SK-N-SH (cell line): Measurements from ENCODE around the gene XRCC3. TPM values are rescaled to one million over a fixed set of nuclear protein-coding genes. Genes with fewer than 3 reads are reported as not detected.

Source experiments
- CTCF ChIA-PET: fragments of 300-600, 350-600 bp; formaldehyde crosslinking; extraction: SDS; loops from one replicate; lab custom pipeline; 2021; lab: Yijun Ruan, JAX
- POLR2A ChIA-PET: fragments of 350-600 bp; sonication (Branson Sonifier 250); formaldehyde crosslinking; extraction: SDS; loops from one replicate; lab custom pipeline; 2020; ENCODE audit warnings: antibody characterized with exemption, inconsistent platforms; lab: Yijun Ruan, JAX
- DNase-seq: peaks from one replicate; pipeline ENCODE4 v3.0.0; 2012
- H2AFZ ChIP-seq: fragments of 200-600 bp; sonication (generic); 2 replicates; pipeline ENCODE4 v1.8.1; 2016; ENCODE audit warnings: antibody characterized with exemption, mild to moderate bottlenecking, low read depth
- H3F3A ChIP-seq: fragments of 200-600 bp; sonication (generic); replicated peaks from 2 replicates; pipeline ENCODE3; 2016; ENCODE audit warnings: antibody characterized with exemption, mild to moderate bottlenecking; ENCODE audit not compliant: insufficient read depth
- H3K27ac ChIP-seq, 2 experiments: fragments of 200-500 bp in 1 of 2; fragments of 200-600 bp in 1 of 2; sonication (Bioruptor generic) in 1 of 2; sonication (generic), shearing (Covaris generic) in 1 of 2; 2 replicates each; pipeline versions ENCODE4 v1.5.1 to v1.6.1; 2014 to 2016; ENCODE audit warnings: low read depth in 2 of 2, inconsistent platforms in 1 of 2, low read length in 1 of 2, mild to moderate bottlenecking in 1 of 2, mixed read lengths in 1 of 2
- H3K27me3 ChIP-seq: fragments of 200-600 bp; sonication (generic), shearing (Covaris generic); 2 replicates; pipeline ENCODE4 v1.6.1; 2016; ENCODE audit warnings: mixed run types; ENCODE audit not compliant: insufficient read depth
- H3K36me3 ChIP-seq, 2 experiments: fragments of 200-500 bp in 1 of 2; fragments of 200-600 bp in 1 of 2; sonication (Bioruptor generic) in 1 of 2; sonication (generic) in 1 of 2; replicated peaks in 1 of 2; 2 replicates each; pipeline versions ENCODE3 to v1.5.1; 2014 to 2016; ENCODE audit warnings: low read length in 1 of 2, mild to moderate bottlenecking in 1 of 2; ENCODE audit not compliant: insufficient read depth in 2 of 2, control insufficient read depth in 1 of 2
- H3K4me1 ChIP-seq, 2 experiments: fragments of 200-500 bp in 1 of 2; fragments of 200-600 bp in 1 of 2; sonication (Bioruptor generic) in 1 of 2; sonication (generic), shearing (Covaris generic) in 1 of 2; 2 replicates each; pipeline versions ENCODE4 v1.5.1 to v1.6.1; 2014 to 2016; ENCODE audit warnings: low read depth in 1 of 2, low read length in 1 of 2, mixed run types in 1 of 2; ENCODE audit not compliant: insufficient read depth in 2 of 2, control insufficient read depth in 1 of 2
- H3K4me2 ChIP-seq: fragments of 200-600 bp; sonication (generic), shearing (Covaris generic); 2 replicates; pipeline ENCODE4 v1.6.1; 2017; ENCODE audit warnings: mixed run types
- H3K4me3 ChIP-seq, 2 experiments: fragments of 200-500 bp in 1 of 2; fragments of 200-600 bp in 1 of 2; sonication (Bioruptor generic) in 1 of 2; sonication (generic), shearing (Covaris generic) in 1 of 2; 2 replicates each; pipeline versions ENCODE4 v1.5.1 to v1.8.1; 2014 to 2016; ENCODE audit warnings: low read depth in 2 of 2, inconsistent platforms in 1 of 2, low read length in 1 of 2, mild to moderate bottlenecking in 1 of 2, mixed read lengths in 1 of 2, moderate library complexity in 1 of 2
- H3K79me2 ChIP-seq: fragments of 200-600 bp; sonication (generic); 2 replicates; pipeline ENCODE4 v1.8.1; 2017; ENCODE audit warnings: mild to moderate bottlenecking; ENCODE audit not compliant: insufficient read depth
- H3K9ac ChIP-seq: fragments of 200-600 bp; sonication (generic); 2 replicates; pipeline ENCODE4 v1.6.1; 2017; ENCODE audit warnings: mixed run types
- H3K9me2 ChIP-seq: fragments of 200-600 bp; sonication (generic); 2 replicates; pipeline ENCODE4 v1.6.1; 2017; ENCODE audit warnings: mixed run types
- H3K9me3 ChIP-seq: fragments of 200-600 bp; sonication (generic); 2 replicates; pipeline ENCODE4 v1.6.1; 2017; ENCODE audit warnings: mixed run types, mild to moderate bottlenecking, moderate library complexity
- H4K20me1 ChIP-seq: fragments of 200-600 bp; sonication (generic); 2 replicates; pipeline ENCODE4 v1.6.1; 2017; ENCODE audit warnings: mild to moderate bottlenecking, mixed run types; ENCODE audit not compliant: insufficient read depth
- CHD2 ChIP-seq: fragments of 150-350 bp; IDR thresholded peaks from 2 replicates; pipeline ENCODE4 v1.6.1; 2018; ENCODE audit warnings: low read length; ENCODE audit not compliant: partially characterized antibody
- ELF1 ChIP-seq: IDR thresholded peaks from 2 replicates; pipeline ENCODE4 v1.4.0; 2012
- EZH2phosphoT487 ChIP-seq: fragments of 200-600 bp; sonication (generic); IDR thresholded peaks from 2 replicates; pipeline ENCODE4 v1.6.1; 2017; ENCODE audit warnings: low read depth, mixed run types, mild to moderate bottlenecking, antibody characterized with exemption, moderate library complexity, borderline replicate concordance
- FOSL2 ChIP-seq: IDR thresholded peaks from 2 replicates; pipeline ENCODE4 v1.4.0; 2012; ENCODE audit warnings: low read depth, mild to moderate bottlenecking, moderate library complexity, borderline replicate concordance
- FOXM1 ChIP-seq: IDR thresholded peaks from 2 replicates; pipeline ENCODE4 v1.4.0; 2012; ENCODE audit warnings: low read depth, mild to moderate bottlenecking
- GABPA ChIP-seq: IDR thresholded peaks from 2 replicates; pipeline ENCODE4 v1.4.0; 2012; ENCODE audit warnings: low read depth, mild to moderate bottlenecking
- MXI1 ChIP-seq: IDR thresholded peaks from 2 replicates; pipeline ENCODE4 v1.6.1; 2012; ENCODE audit warnings: mild to moderate bottlenecking, low read depth, low read length, improper control_type of control experiment
- POLR2AphosphoS5 ChIP-seq: IDR thresholded peaks from 2 replicates; pipeline ENCODE4 v1.6.1; 2012; ENCODE audit warnings: low read depth, low read length
- RCOR1 ChIP-seq: fragments of 150-350 bp; IDR thresholded peaks from 2 replicates; pipeline ENCODE4 v1.6.1; 2017; ENCODE audit warnings: antibody characterized with exemption, low read length
- RXRA ChIP-seq: IDR thresholded peaks from 2 replicates; pipeline ENCODE4 v1.4.0; 2012; ENCODE audit warnings: low read depth, mild to moderate bottlenecking, borderline replicate concordance
- SMC3 ChIP-seq: IDR thresholded peaks from 2 replicates; pipeline ENCODE4 v1.6.1; 2012; ENCODE audit warnings: low read depth, low read length, improper control_type of control experiment
- TAF1 ChIP-seq: IDR thresholded peaks from 2 replicates; pipeline ENCODE4 v1.6.1; 2012; ENCODE audit warnings: low read depth, mild to moderate bottlenecking, low read length, moderate library complexity, borderline replicate concordance
- USF1 ChIP-seq: IDR thresholded peaks from 2 replicates; pipeline ENCODE4 v1.4.0; 2012; ENCODE audit warnings: low read depth, borderline replicate concordance
- WGBS: methylation state at CpG from one replicate; pipeline ENCODE4 v1.1.6; 2017; ENCODE audit warnings: low lambda C conversion rate; 5-methylcytosine and 5-hydroxymethylcytosine counted together
- polyA plus RNA-seq, 3 experiments: library from polyadenylated mRNA; depleted of rRNA; stranded (reverse); fragments of >200 nt; gene quantifications; 2 replicates each; pipeline ENCODE4 v1.2.3, GENCODE V29; 2012
- TF ChIP-seq, protein P1 (sequence below): fragments of 150-350 bp; IDR thresholded peaks from 2 replicates; pipeline ENCODE4 v1.6.1; 2016; ENCODE audit warnings: mild to moderate bottlenecking, low read depth, low read length
- TF ChIP-seq, protein P2 (sequence below): fragments of 200-600 bp; sonication (generic); IDR thresholded peaks from 2 replicates; pipeline ENCODE4 v1.6.1; 2017; ENCODE audit warnings: antibody characterized with exemption, mild to moderate bottlenecking, moderate library complexity

Gene XRCC3
- polyA plus RNA-seq, 1 of the 3 experiments (the other 2 are of a cell fraction) = 11.7 TPM

DNA sequence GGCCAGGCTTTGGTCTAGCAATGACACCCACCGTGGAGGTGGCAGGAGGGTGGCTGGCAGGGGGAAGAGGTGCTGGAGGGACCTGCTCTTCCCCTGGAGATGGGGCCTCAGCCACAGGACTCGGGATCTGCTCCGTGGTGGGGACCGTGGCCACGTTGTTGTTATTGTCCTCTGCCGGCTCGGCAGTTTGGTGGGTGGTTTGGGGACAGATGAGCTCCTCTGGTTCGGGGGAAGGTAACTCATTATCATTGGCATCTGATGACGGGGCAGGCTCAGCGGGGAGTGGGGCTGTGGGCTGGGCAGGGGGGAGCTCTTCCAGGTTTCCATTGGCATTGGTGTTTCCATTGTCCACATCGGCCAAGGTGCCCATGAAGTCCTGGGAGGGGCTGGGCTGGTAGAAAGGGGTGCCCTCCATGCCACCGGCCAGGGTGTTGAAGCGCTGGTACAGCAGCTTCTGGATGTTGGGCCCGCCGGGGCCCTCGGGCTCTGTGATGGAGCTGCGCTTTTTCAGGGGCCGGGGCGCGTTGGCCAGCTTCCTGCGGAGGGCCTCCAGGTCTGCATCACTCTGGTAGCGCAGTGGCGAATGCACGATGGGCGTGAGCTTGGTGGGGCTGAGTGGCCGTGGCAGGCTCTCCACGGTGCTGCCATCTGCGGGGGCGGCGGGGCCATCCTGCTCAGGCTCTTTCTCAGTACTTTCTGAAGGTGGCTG, 24.7 kb upstream of the XRCC3 start:
- CTCF ChIA-PET = interaction anchor here (1.2 kb wide), 1 partner anchor 19 kb away, joined by 3 read pairs; no protein-coding TSS in a partner anchor
- no peak for DNase-seq
- 93% methylated on average over 21 of the region's 30 CpGs for WGBS
- no peak overlapping the region for H3K27ac ChIP-seq
- H4K20me1 ChIP-seq = no peaks in the 10 kb centered on the region
- POLR2A ChIA-PET = no interaction called here
- no peaks in the 10 kb centered on the region for H3K9me2 ChIP-seq
- no peak overlapping the region for H3K4me3 ChIP-seq
- no peaks in the 10 kb centered on the region for H3K79me2 ChIP-seq
- H3K4me1 ChIP-seq = no peaks in the 10 kb centered on the region; a peak in 1 of 4 replicates
- no peak overlapping the region for H3K4me2 ChIP-seq
- H3K9me3 ChIP-seq = no peaks in the 10 kb centered on the region
- no peak overlapping the region for H3K9ac ChIP-seq
- H3K36me3 ChIP-seq = peaks cover 0 to 27% of the 10 kb centered on the region in 2 experiments
- H3F3A ChIP-seq = no peaks in the 10 kb centered on the region
- TF ChIP-seq, protein P1, sequence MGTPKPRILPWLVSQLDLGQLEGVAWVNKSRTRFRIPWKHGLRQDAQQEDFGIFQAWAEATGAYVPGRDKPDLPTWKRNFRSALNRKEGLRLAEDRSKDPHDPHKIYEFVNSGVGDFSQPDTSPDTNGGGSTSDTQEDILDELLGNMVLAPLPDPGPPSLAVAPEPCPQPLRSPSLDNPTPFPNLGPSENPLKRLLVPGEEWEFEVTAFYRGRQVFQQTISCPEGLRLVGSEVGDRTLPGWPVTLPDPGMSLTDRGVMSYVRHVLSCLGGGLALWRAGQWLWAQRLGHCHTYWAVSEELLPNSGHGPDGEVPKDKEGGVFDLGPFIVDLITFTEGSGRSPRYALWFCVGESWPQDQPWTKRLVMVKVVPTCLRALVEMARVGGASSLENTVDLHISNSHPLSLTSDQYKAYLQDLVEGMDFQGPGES = no peak
- TF ChIP-seq EZH2phosphoT487 (no peak), FOXM1 (no peak)
- H3K27me3 ChIP-seq = no peaks in the 10 kb centered on the region
- no peak overlapping the region for H2AFZ ChIP-seq

DNA sequence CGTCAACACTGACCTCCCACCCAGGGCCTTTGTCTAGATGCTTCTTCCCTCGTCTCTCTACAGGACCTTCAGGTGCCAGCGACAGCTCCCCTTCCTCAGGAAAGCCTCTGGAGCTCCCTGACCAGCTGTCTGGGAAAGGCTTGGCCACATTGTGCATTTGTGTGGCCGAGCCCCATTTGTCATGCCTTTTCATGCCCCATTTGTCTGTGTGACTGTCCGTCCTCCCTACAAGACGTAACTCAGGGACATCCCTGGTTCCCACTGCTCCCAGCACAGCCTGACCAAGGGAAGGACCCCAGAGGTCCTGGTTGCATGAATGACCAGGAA, 24.2 kb upstream of the XRCC3 start:
- H3K4me1 ChIP-seq = no peaks in the 10 kb centered on the region; a peak in 1 of 4 replicates

DNA sequence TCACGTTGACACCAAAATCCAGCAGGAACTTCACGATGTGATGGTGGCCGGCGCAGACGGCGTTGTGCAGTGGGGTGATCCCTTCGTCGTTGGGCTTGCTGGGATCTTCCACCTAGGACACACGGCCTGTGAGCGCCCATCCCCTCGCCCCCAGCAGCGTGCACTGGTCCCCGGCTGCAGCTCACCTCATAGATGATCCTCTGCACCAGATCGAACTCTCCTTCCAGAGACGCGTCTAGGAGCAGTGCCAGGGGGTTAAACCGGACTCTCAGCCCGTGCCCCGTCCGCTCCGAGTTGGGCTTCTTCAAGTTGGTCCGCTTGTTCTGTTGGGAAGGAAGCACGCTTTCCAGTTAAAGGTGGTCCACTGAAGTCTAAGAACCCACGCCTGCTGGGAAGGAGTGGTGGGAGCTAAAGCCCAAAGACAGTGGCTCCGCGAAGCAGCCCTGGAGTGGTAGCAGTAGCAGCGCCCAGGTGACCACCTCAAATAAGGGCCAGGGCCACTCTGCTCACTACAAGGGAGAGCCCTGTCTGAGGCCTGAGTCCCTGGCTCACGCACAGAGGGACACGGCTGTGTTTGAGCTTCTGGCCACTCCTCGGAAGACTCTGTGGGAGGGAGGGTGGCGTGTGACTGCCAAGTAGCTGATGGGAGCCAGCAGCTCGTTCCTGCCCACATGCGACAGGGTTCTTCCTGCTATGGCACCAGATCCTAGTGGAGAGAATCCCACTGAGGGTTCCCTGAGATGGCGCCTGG, 23.6 kb upstream of the XRCC3 start:
- Histone ChIP-seq H3K27me3 (no peaks in the 10 kb centered on the region), H3K79me2 (no peaks in the 10 kb centered on the region), H3K4me3 (no peak overlapping the region), H3F3A (no peaks in the 10 kb centered on the region), H3K36me3 (peaks cover 1 to 36% of the 10 kb centered on the region in 2 experiments), H3K27ac (no peak overlapping the region), H3K9me2 (no peaks in the 10 kb centered on the region), H3K9me3 (no peaks in the 10 kb centered on the region), H3K9ac (no peak overlapping the region), H3K4me1 (no peaks in the 10 kb centered on the region; a peak in 1 of 4 replicates), H2AFZ (no peak overlapping the region), H4K20me1 (no peaks in the 10 kb centered on the region), H3K4me2 (no peak overlapping the region)
- WGBS = 94% methylated on average over 34 of the region's 34 CpGs
- no peak for DNase-seq
- CTCF ChIA-PET = no interaction called here
- POLR2A ChIA-PET = no interaction called here
- TF ChIP-seq SMC3 (no peak), RXRA (no peak), MXI1 (no peak), USF1 (no peak), RCOR1 (no peak), FOSL2 (no peak), GABPA (no peak), CHD2 (no peak), TAF1 (no peak), ELF1 (no peak), POLR2AphosphoS5 (no peak)
- TF ChIP-seq, protein P1 = no peak
- TF ChIP-seq, protein P2, sequence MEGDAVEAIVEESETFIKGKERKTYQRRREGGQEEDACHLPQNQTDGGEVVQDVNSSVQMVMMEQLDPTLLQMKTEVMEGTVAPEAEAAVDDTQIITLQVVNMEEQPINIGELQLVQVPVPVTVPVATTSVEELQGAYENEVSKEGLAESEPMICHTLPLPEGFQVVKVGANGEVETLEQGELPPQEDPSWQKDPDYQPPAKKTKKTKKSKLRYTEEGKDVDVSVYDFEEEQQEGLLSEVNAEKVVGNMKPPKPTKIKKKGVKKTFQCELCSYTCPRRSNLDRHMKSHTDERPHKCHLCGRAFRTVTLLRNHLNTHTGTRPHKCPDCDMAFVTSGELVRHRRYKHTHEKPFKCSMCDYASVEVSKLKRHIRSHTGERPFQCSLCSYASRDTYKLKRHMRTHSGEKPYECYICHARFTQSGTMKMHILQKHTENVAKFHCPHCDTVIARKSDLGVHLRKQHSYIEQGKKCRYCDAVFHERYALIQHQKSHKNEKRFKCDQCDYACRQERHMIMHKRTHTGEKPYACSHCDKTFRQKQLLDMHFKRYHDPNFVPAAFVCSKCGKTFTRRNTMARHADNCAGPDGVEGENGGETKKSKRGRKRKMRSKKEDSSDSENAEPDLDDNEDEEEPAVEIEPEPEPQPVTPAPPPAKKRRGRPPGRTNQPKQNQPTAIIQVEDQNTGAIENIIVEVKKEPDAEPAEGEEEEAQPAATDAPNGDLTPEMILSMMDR = no peak

More for the DNA sequence above, 24.2 kb upstream of the XRCC3 start:
- no peak overlapping the region for H3K9ac ChIP-seq
- ChIA-PET CTCF (no interaction called here), POLR2A (no interaction called here)
- peaks cover 0 to 31% of the 10 kb centered on the region in 2 experiments for H3K36me3 ChIP-seq
- H3K79me2 ChIP-seq = no peaks in the 10 kb centered on the region
- DNase-seq = no peak
- no peak overlapping the region for H3K4me3 ChIP-seq
- H4K20me1 ChIP-seq = no peaks in the 10 kb centered on the region
- H3F3A ChIP-seq = no peaks in the 10 kb centered on the region
- H3K4me2 ChIP-seq = no peak overlapping the region
- no peaks in the 10 kb centered on the region for H3K9me3 ChIP-seq
- TF ChIP-seq POLR2AphosphoS5 = no peak
- H3K27ac ChIP-seq = no peak overlapping the region
- no peaks in the 10 kb centered on the region for H3K9me2 ChIP-seq
- H2AFZ ChIP-seq = no peak overlapping the region
- H3K27me3 ChIP-seq = no peaks in the 10 kb centered on the region
- WGBS = 87% methylated on average over 6 of the region's 6 CpGs
